SK-N-SH (cell line): ENCODE measurements around the gene HOXA6. TPM values are rescaled to one million over a fixed set of nuclear protein-coding genes. Genes with fewer than 3 reads are reported as not detected.
A peak's percentile ranks its signal among the peaks of the same experiment; 100 is the strongest.

ENCODE experiments used
- CTCF ChIA-PET: fragments of 300-600, 350-600 bp; formaldehyde crosslinking; extraction: SDS; loops from one replicate; lab custom pipeline; 2021; lab: Yijun Ruan, JAX
- POLR2A ChIA-PET: fragments of 350-600 bp; sonication (Branson Sonifier 250); formaldehyde crosslinking; extraction: SDS; loops from one replicate; lab custom pipeline; 2020; ENCODE audit warnings: antibody characterized with exemption, inconsistent platforms; lab: Yijun Ruan, JAX
- DNase-seq: peaks from one replicate; pipeline ENCODE4 v3.0.0; 2012
- H2AFZ ChIP-seq: fragments of 200-600 bp; sonication (generic); 2 replicates; pipeline ENCODE4 v1.8.1; 2016; ENCODE audit warnings: antibody characterized with exemption, mild to moderate bottlenecking, low read depth
- H3F3A ChIP-seq: fragments of 200-600 bp; sonication (generic); replicated peaks from 2 replicates; pipeline ENCODE3; 2016; ENCODE audit warnings: antibody characterized with exemption, mild to moderate bottlenecking; ENCODE audit not compliant: insufficient read depth
- H3K27ac ChIP-seq, 2 experiments: fragments of 200-500 bp in 1 of 2; fragments of 200-600 bp in 1 of 2; sonication (Bioruptor generic) in 1 of 2; sonication (generic), shearing (Covaris generic) in 1 of 2; 2 replicates each; pipeline versions ENCODE4 v1.5.1 to v1.6.1; 2014 to 2016; ENCODE audit warnings: low read depth in 2 of 2, inconsistent platforms in 1 of 2, low read length in 1 of 2, mild to moderate bottlenecking in 1 of 2, mixed read lengths in 1 of 2
- H3K27me3 ChIP-seq: fragments of 200-600 bp; sonication (generic), shearing (Covaris generic); 2 replicates; pipeline ENCODE4 v1.6.1; 2016; ENCODE audit warnings: mixed run types; ENCODE audit not compliant: insufficient read depth
- H3K36me3 ChIP-seq, 2 experiments: fragments of 200-500 bp in 1 of 2; fragments of 200-600 bp in 1 of 2; sonication (Bioruptor generic) in 1 of 2; sonication (generic) in 1 of 2; replicated peaks in 1 of 2; 2 replicates each; pipeline versions ENCODE3 to v1.5.1; 2014 to 2016; ENCODE audit warnings: low read length in 1 of 2, mild to moderate bottlenecking in 1 of 2; ENCODE audit not compliant: insufficient read depth in 2 of 2, control insufficient read depth in 1 of 2
- H3K4me1 ChIP-seq, 2 experiments: fragments of 200-500 bp in 1 of 2; fragments of 200-600 bp in 1 of 2; sonication (Bioruptor generic) in 1 of 2; sonication (generic), shearing (Covaris generic) in 1 of 2; 2 replicates each; pipeline versions ENCODE4 v1.5.1 to v1.6.1; 2014 to 2016; ENCODE audit warnings: low read depth in 1 of 2, low read length in 1 of 2, mixed run types in 1 of 2; ENCODE audit not compliant: insufficient read depth in 2 of 2, control insufficient read depth in 1 of 2
- H3K4me2 ChIP-seq: fragments of 200-600 bp; sonication (generic), shearing (Covaris generic); 2 replicates; pipeline ENCODE4 v1.6.1; 2017; ENCODE audit warnings: mixed run types
- H3K4me3 ChIP-seq, 2 experiments: fragments of 200-500 bp in 1 of 2; fragments of 200-600 bp in 1 of 2; sonication (Bioruptor generic) in 1 of 2; sonication (generic), shearing (Covaris generic) in 1 of 2; 2 replicates each; pipeline versions ENCODE4 v1.5.1 to v1.8.1; 2014 to 2016; ENCODE audit warnings: low read depth in 2 of 2, inconsistent platforms in 1 of 2, low read length in 1 of 2, mild to moderate bottlenecking in 1 of 2, mixed read lengths in 1 of 2, moderate library complexity in 1 of 2
- H3K79me2 ChIP-seq: fragments of 200-600 bp; sonication (generic); 2 replicates; pipeline ENCODE4 v1.8.1; 2017; ENCODE audit warnings: mild to moderate bottlenecking; ENCODE audit not compliant: insufficient read depth
- H3K9ac ChIP-seq: fragments of 200-600 bp; sonication (generic); 2 replicates; pipeline ENCODE4 v1.6.1; 2017; ENCODE audit warnings: mixed run types
- H3K9me2 ChIP-seq: fragments of 200-600 bp; sonication (generic); 2 replicates; pipeline ENCODE4 v1.6.1; 2017; ENCODE audit warnings: mixed run types
- H3K9me3 ChIP-seq: fragments of 200-600 bp; sonication (generic); 2 replicates; pipeline ENCODE4 v1.6.1; 2017; ENCODE audit warnings: mixed run types, mild to moderate bottlenecking, moderate library complexity
- H4K20me1 ChIP-seq: fragments of 200-600 bp; sonication (generic); 2 replicates; pipeline ENCODE4 v1.6.1; 2017; ENCODE audit warnings: mild to moderate bottlenecking, mixed run types; ENCODE audit not compliant: insufficient read depth
- CHD2 ChIP-seq: fragments of 150-350 bp; IDR thresholded peaks from 2 replicates; pipeline ENCODE4 v1.6.1; 2018; ENCODE audit warnings: low read length; ENCODE audit not compliant: partially characterized antibody
- ELF1 ChIP-seq: IDR thresholded peaks from 2 replicates; pipeline ENCODE4 v1.4.0; 2012
- EP300 ChIP-seq, 2 experiments: IDR thresholded peaks; 2 replicates each; pipeline versions ENCODE4 v1.4.0 to v1.6.1; 2012; ENCODE audit warnings: borderline replicate concordance in 1 of 2, low read depth in 1 of 2, low read length in 1 of 2
- EZH2phosphoT487 ChIP-seq: fragments of 200-600 bp; sonication (generic); IDR thresholded peaks from 2 replicates; pipeline ENCODE4 v1.6.1; 2017; ENCODE audit warnings: low read depth, mixed run types, mild to moderate bottlenecking, antibody characterized with exemption, moderate library complexity, borderline replicate concordance
- FOXJ3 ChIP-seq: sonication (generic); formaldehyde crosslinking; IDR thresholded peaks from 2 replicates; pipeline ENCODE4 v1.5.1; 2020; ENCODE audit warnings: mild to moderate bottlenecking, missing genetic modification reagents
- FOXM1 ChIP-seq: IDR thresholded peaks from 2 replicates; pipeline ENCODE4 v1.4.0; 2012; ENCODE audit warnings: low read depth, mild to moderate bottlenecking
- GABPA ChIP-seq: IDR thresholded peaks from 2 replicates; pipeline ENCODE4 v1.4.0; 2012; ENCODE audit warnings: low read depth, mild to moderate bottlenecking
- IRF3 ChIP-seq: fragments of 150-350 bp; IDR thresholded peaks from 2 replicates; pipeline ENCODE4 v1.6.1; 2016; ENCODE audit warnings: mild to moderate bottlenecking, low read depth, low read length
- MEF2A ChIP-seq: IDR thresholded peaks from 2 replicates; pipeline ENCODE4 v1.4.0; 2012; ENCODE audit warnings: low read depth, borderline replicate concordance
- MXI1 ChIP-seq: IDR thresholded peaks from 2 replicates; pipeline ENCODE4 v1.6.1; 2012; ENCODE audit warnings: mild to moderate bottlenecking, low read depth, low read length, improper control_type of control experiment
- NRF1 ChIP-seq: IDR thresholded peaks from 2 replicates; pipeline ENCODE4 v1.6.1; 2012; ENCODE audit warnings: low read depth, mild to moderate bottlenecking, low read length
- REST ChIP-seq: IDR thresholded peaks from 2 replicates; pipeline ENCODE4 v1.6.1; 2012; ENCODE audit warnings: mild to moderate bottlenecking, low read depth, low read length, moderate library complexity
- RXRA ChIP-seq: IDR thresholded peaks from 2 replicates; pipeline ENCODE4 v1.4.0; 2012; ENCODE audit warnings: low read depth, mild to moderate bottlenecking, borderline replicate concordance
- SMC3 ChIP-seq: IDR thresholded peaks from 2 replicates; pipeline ENCODE4 v1.6.1; 2012; ENCODE audit warnings: low read depth, low read length, improper control_type of control experiment
- TAF1 ChIP-seq: IDR thresholded peaks from 2 replicates; pipeline ENCODE4 v1.6.1; 2012; ENCODE audit warnings: low read depth, mild to moderate bottlenecking, low read length, moderate library complexity, borderline replicate concordance
- TCF12 ChIP-seq: IDR thresholded peaks from 2 replicates; pipeline ENCODE4 v1.4.0; 2012
- USF1 ChIP-seq: IDR thresholded peaks from 2 replicates; pipeline ENCODE4 v1.4.0; 2012; ENCODE audit warnings: low read depth, borderline replicate concordance
- YY1 ChIP-seq: IDR thresholded peaks from 2 replicates; pipeline ENCODE4 v1.4.0; 2012; ENCODE audit warnings: low read depth, mild to moderate bottlenecking
- ZBTB33 ChIP-seq: IDR thresholded peaks from 2 replicates; pipeline ENCODE4 v1.4.0; 2012; ENCODE audit warnings: low read depth, borderline replicate concordance
- WGBS: methylation state at CpG from one replicate; pipeline ENCODE4 v1.1.6; 2017; ENCODE audit warnings: low lambda C conversion rate; 5-methylcytosine and 5-hydroxymethylcytosine counted together
- polyA plus RNA-seq, 3 experiments: library from polyadenylated mRNA; depleted of rRNA; stranded (reverse); fragments of >200 nt; gene quantifications; 2 replicates each; pipeline ENCODE4 v1.2.3, GENCODE V29; 2012

The HOXA6 gene
- polyA plus RNA-seq, 1 of the 3 experiments (the other 2 are of a cell fraction) = not detected

- Histone ChIP-seq H3K4me2 (peak overlapping the region; percentile 97), H3K79me2 (no peaks in the 10 kb centered on the region), H3K9me2 (no peaks in the 10 kb centered on the region), H2AFZ (peak overlapping the region; percentile 99), H3K4me3 (peak overlapping the region; percentile 39 to 70; a peak in 3 of 4 replicates), H3F3A (peaks cover 10% of the 10 kb centered on the region), H4K20me1 (no peaks in the 10 kb centered on the region), H3K27ac (no peak overlapping the region), H3K27me3 (peaks cover 91% of the 10 kb centered on the region), H3K4me1 (peaks cover 0 to 8% of the 10 kb centered on the region in 2 experiments; a peak in 1 of 4 replicates), H3K36me3 (no peaks in the 10 kb centered on the region), H3K9me3 (no peaks in the 10 kb centered on the region), H3K9ac (no peak overlapping the region)
- TF ChIP-seq TCF12 (no peak), ZBTB33 (no peak), FOXM1 (no peak), USF1 (no peak), TAF1 (no peak), CHD2 (no peak), MXI1 (no peak), NRF1 (no peak), ELF1 (no peak), REST (no peak), MEF2A (no peak), EZH2phosphoT487 (no peak), RXRA (no peak), FOXJ3 (CRISPR knock-in tag) (no peak), YY1 (no peak), IRF3 (no peak), EP300 (IDR thresholded peaks at IDR 0.05; ENCODE audit: borderline replicate concordance in 1 of 2, low read depth in 1 of 2, low read length in 1 of 2) (no peak), SMC3 (no peak), GABPA (no peak)
- POLR2A ChIA-PET = interaction anchor here (1.3 kb wide), 1 partner anchor 10 kb away, joined by 3 read pairs; no protein-coding TSS in a partner anchor
- CTCF ChIA-PET = interaction anchor here (0.6 to 12.1 kb wide), 38 partner anchors 12 to 1281 kb away, joined by 3 to 270 read pairs (median 6); partner anchors contain the start of genes HOXA10, HOXA11, HOXA3 and HOXA5
- WGBS = 82% methylated on average over 20 of the region's 23 CpGs
- DNase-seq = no peak
Measured at GRCh38 chr7:27160145-27160545, 12.6 kb upstream of the HOXA6 start.
